Measurements from ENCODE around the gene KDM6B. TPM values are rescaled to one million over a fixed set of nuclear protein-coding genes. Genes with fewer than 3 reads are reported as not detected.

KDM6B gene
- total and polyA plus RNA-seq, 12 donors = 5.2 to 35.4 (median 25.3) TPM

DNA sequence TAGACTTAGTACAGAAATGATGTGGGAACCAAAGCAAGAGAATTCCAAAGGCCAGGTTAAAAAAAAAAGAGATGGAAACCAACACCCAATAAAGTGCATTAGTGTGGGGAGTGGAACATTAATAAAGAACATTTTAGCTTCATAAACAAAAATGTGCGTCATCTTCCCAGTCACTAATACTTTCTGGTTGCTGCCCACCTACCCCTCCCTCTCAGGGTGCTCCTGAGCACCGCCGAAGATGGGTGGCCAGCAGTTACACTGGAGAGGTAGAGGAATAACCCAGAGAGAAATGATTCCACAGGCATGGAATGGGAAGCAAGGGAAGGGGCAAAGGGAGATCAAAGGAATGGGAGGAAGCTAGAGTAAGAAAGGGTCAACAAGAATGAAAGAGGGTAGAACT lies 48.6 kb downstream of the KDM6B start:
- DNase-seq (no peak), ATAC-seq (no peak)
- Histone ChIP-seq H3K4me3 (no peak overlapping the region), H3K4me1 (peaks cover 3 to 65% (median 41%) of the 10 kb centered on the region in 9 donors), H3K9me3 (no peaks in the 10 kb centered on the region), H3K27me3 (no peaks in the 10 kb centered on the region), H3K27ac (peak overlapping the region in 2 of 10 donors; percentile 57 to 76), H3K36me3 (peaks cover 0 to 41% (median 10%) of the 10 kb centered on the region in 9 donors)
- intact Hi-C loops (cut with DNase I) = no loop called here
- 83 to 92% methylated on average over 3 of the region's 3 CpGs for WGBS, 2 donors
- no peak for TF ChIP-seq CTCF (IDR thresholded peaks at IDR 0.05)

Other genes with a start within 250 kb of the KDM6B start
- gene SOX15, start 244.1 kb upstream of the KDM6B start, total RNA-seq = 1 to 10 TPM in 6 of 10 donors, under 1 TPM in 4; 0.23 to 1.7 (median 1.2) TPM
- gene SOX15, start 244.1 kb upstream of the KDM6B start, polyA plus RNA-seq = 1 to 10 TPM in 1 of 2 donors, under 1 TPM in 1; 0.78 to 2.6 TPM
- 100 to 1,000 TPM in 3 of 10 donors, 10 to 100 TPM in 7; 81.7 to 104 (median 90.5) TPM for gene FXR2, start 219.3 kb upstream of the KDM6B start, total RNA-seq
- gene FXR2, start 219.3 kb upstream of the KDM6B start, polyA plus RNA-seq = 100 to 1,000 TPM in 1 of 2 donors, 10 to 100 TPM in 1; 52.2 to 111 TPM
- 10 to 100 TPM; 45.7 to 83.3 (median 66.0) TPM for gene SAT2, start 206.4 kb upstream of the KDM6B start, total RNA-seq
- gene SAT2, start 206.4 kb upstream of the KDM6B start, polyA plus RNA-seq = 100 to 1,000 TPM; 138 to 164 TPM
- under 1 TPM in 7 of 10 donors, not detected in 3; 0.25 to 0.77 (median 0.38) TPM for gene SHBG, start 204.1 kb upstream of the KDM6B start, total RNA-seq
- 1 to 10 TPM in 1 of 2 donors, under 1 TPM in 1; 0.19 to 1.3 TPM for gene SHBG, start 204.1 kb upstream of the KDM6B start, polyA plus RNA-seq
- 1 to 10 TPM; 1.4 to 6.5 (median 3.9) TPM for gene ATP1B2, start 183.3 kb upstream of the KDM6B start, total RNA-seq
- 1 to 10 TPM in 1 of 2 donors, under 1 TPM in 1; 0.91 to 6.2 TPM for gene ATP1B2, start 183.3 kb upstream of the KDM6B start, polyA plus RNA-seq
- gene TP53, start 146.7 kb upstream of the KDM6B start, total RNA-seq = 10 to 100 TPM in 9 of 10 donors, 1 to 10 TPM in 1; 8.2 to 29.1 (median 13.9) TPM
- 1 to 10 TPM; 7.9 to 8.6 TPM for gene TP53, start 146.7 kb upstream of the KDM6B start, polyA plus RNA-seq
- 1 to 10 TPM; 3.8 to 5.8 (median 4.7) TPM for gene WRAP53, start 145.7 kb upstream of the KDM6B start, total RNA-seq
- gene WRAP53, start 145.7 kb upstream of the KDM6B start, polyA plus RNA-seq = 10 to 100 TPM; 10.4 to 12.1 TPM
- gene EFNB3, start 129.0 kb upstream of the KDM6B start, total RNA-seq = 1 to 10 TPM in 2 of 10 donors, under 1 TPM in 8; 0.17 to 1.3 (median 0.53) TPM
- gene EFNB3, start 129.0 kb upstream of the KDM6B start, polyA plus RNA-seq = under 1 TPM; 0.22 to 0.64 TPM
- under 1 TPM in 7 of 10 donors, not detected in 3; 0.02 to 0.30 (median 0.05) TPM for gene DNAH2, start 116.5 kb upstream of the KDM6B start, total RNA-seq
- gene DNAH2, start 116.5 kb upstream of the KDM6B start, polyA plus RNA-seq = under 1 TPM; under 0.01 to 0.01 TPM
- gene TMEM88, start 20.8 kb downstream of the KDM6B start, total RNA-seq = 10 to 100 TPM; 12.3 to 47.4 (median 19.3) TPM
- gene TMEM88, start 20.8 kb downstream of the KDM6B start, polyA plus RNA-seq = 100 to 1,000 TPM; 121 to 298 TPM
- 100 to 1,000 TPM in 1 of 10 donors, 10 to 100 TPM in 9; 59.2 to 115 (median 73.0) TPM for gene NAA38, start 23.3 kb downstream of the KDM6B start, total RNA-seq
- gene NAA38, start 23.3 kb downstream of the KDM6B start, polyA plus RNA-seq = 100 to 1,000 TPM; 108 to 167 TPM
- 10 to 100 TPM; 12.7 to 20.1 (median 16.0) TPM for gene CYB5D1, start 23.8 kb downstream of the KDM6B start, total RNA-seq
- 10 to 100 TPM; 10.0 to 11.6 TPM for gene CYB5D1, start 23.8 kb downstream of the KDM6B start, polyA plus RNA-seq
- gene CHD3, start 54.6 kb downstream of the KDM6B start, total RNA-seq = 10 to 100 TPM in 5 of 10 donors, 1 to 10 TPM in 5; 8.2 to 22.0 (median 10.4) TPM
- 10 to 100 TPM; 13.7 to 29.0 TPM for gene CHD3, start 54.6 kb downstream of the KDM6B start, polyA plus RNA-seq
- 1 to 10 TPM in 2 of 10 donors, under 1 TPM in 8; 0.15 to 1.6 (median 0.90) TPM for gene RNF227, start 82.1 kb downstream of the KDM6B start, total RNA-seq
- 1 to 10 TPM; 1.5 to 1.9 TPM for gene RNF227, start 82.1 kb downstream of the KDM6B start, polyA plus RNA-seq
- under 1 TPM; 0.11 to 0.72 (median 0.31) TPM for gene KCNAB3, start 95.6 kb downstream of the KDM6B start, total RNA-seq
- 1 to 10 TPM in 1 of 2 donors, under 1 TPM in 1; 0.49 to 1.5 TPM for gene KCNAB3, start 95.6 kb downstream of the KDM6B start, polyA plus RNA-seq
- 100 to 1,000 TPM; 104 to 166 (median 121) TPM for gene TRAPPC1, start 97.7 kb downstream of the KDM6B start, total RNA-seq
- 100 to 1,000 TPM; 136 to 138 TPM for gene TRAPPC1, start 97.7 kb downstream of the KDM6B start, polyA plus RNA-seq
- gene CNTROB, start 98.0 kb downstream of the KDM6B start, total RNA-seq = 10 to 100 TPM in 7 of 10 donors, 1 to 10 TPM in 3; 7.8 to 14.4 (median 10.7) TPM
- gene CNTROB, start 98.0 kb downstream of the KDM6B start, polyA plus RNA-seq = 10 to 100 TPM; 11.1 to 19.8 TPM
- under 1 TPM in 6 of 10 donors, not detected in 4; 0.06 to 0.69 (median 0.36) TPM for gene GUCY2D, start 168.4 kb downstream of the KDM6B start, total RNA-seq
- not detected for gene GUCY2D, start 168.4 kb downstream of the KDM6B start, polyA plus RNA-seq
- under 1 TPM in 4 of 10 donors, not detected in 6; 0.10 to 0.76 (median 0.15) TPM for gene ALOX15B, start 204.8 kb downstream of the KDM6B start, total RNA-seq
- 1 to 10 TPM in 1 of 2 donors, under 1 TPM in 1; 0.37 to 1.3 TPM for gene ALOX15B, start 204.8 kb downstream of the KDM6B start, polyA plus RNA-seq

Data from heart right ventricle (tissue), 16 donors.